Activated CD4-positive, alpha-beta T cell treated with anti-CD3 and anti-CD28 coated beads for 48 hours (primary cell): Measurements from ENCODE around the gene GSDME.

Experiments used
- DNase-seq: peaks from one replicate; pipeline ENCODE4 v3.0.0-alpha.2; 2020

Gene GSDME

DNA sequence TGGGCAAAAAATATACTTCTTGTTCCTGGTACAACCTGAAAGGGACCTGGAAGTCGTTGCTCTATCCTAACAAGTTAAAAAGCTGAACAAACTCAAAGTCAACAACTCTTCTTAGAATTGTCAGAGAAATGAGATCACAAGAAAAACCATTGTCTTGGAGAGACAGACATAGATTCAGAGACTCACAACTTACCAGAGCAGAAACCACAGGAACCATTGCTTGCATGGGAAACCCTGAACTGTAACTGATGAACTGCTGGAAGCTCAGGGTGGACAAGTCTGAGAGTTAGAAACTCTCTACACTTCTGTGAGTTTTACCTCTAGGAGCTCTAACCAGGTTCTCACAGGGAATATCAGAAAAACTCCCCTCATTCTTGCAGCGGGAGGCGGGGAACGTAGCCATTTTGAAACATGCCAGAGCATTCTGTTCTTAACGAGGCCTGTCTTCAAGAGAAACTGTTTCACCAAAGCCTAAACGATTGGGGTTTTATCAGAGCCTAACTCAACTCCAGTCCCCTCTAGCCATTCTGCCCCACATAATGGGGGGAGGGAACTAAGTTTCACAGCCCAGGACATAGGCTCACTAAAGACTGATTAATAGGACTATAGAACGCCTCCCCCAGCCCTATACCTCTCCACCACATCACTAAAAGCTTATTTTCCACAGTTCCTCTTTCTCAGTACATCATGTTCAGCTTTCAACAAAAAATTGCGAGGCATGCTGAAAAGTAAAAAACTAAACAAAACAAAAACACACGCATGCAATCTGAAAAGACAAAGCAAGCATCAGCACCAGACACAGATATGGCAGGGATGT lies 12.0 kb upstream of the GSDME start:
- DNase-seq, result no peak

DNA sequence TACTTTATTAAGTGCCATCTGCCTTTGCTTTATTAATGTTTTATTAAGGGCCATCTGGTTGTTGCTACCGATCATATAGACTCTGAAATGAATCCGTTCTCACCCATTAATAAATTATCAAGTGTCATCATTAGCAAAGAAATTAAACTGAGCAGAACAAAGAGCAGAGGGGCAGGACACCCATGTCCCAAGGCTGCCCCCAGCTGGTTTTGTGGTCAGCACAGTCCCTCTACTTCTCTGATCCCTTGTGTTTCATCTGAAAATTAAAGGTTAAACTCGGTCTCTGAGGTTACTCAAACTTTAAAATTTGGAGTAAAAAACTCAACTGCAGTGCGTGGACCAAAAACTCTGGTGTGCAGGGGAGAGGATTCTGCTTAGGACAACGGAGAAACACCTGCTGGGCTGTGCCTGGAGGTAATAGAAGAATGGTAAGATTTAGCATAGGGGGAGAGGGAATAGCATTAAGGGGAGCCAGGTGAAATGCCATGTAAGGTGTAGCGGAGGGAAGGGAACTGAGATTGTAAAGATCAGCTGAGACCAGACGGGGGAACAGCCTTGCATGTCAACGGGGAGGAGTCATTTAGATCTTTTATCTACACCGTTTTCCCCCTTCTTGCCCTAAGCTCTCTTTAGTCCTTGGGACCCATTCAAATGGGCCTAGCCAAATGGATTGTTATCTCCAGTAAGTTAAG lies 10.8 kb upstream of the GSDME start:
- DNase-seq, result no peak

DNA sequence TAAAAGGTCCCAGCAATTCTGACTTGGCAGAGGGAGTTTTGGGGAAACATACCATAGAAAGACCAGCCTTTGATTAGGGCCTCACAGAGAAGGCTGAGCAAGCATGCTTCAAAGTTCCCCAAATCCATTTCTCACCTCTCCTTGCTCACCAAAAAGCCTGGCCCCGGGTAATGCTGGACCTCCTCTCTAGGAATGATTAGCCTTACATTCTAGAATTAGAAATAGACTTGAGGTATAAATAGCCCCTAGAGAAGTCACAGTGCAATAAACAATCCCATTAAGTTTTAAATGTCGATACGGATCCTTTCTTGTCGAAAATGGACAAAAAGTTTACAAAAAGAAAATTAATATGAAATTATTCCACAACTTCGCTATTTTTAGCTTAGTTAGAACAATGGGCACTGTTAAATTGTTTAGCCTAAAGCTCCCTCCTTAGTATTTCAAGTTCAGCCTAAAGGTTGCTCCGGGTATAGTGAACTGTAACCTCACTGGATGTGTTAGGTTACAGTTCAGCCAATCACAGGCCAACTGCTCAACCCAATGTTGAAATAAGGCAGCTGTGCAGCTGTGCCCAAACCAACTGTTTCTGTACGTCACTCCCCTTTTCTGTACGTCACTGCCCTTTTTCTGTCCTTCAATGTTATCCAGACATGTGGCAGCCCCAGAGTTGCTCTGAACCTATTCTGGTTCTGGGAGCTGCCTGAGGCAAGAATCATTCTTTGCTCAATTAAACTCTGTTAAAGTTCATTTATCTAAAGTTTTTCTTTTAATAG lies 7.9 kb upstream of the GSDME start:
- DNase-seq, result no peak

DNA sequence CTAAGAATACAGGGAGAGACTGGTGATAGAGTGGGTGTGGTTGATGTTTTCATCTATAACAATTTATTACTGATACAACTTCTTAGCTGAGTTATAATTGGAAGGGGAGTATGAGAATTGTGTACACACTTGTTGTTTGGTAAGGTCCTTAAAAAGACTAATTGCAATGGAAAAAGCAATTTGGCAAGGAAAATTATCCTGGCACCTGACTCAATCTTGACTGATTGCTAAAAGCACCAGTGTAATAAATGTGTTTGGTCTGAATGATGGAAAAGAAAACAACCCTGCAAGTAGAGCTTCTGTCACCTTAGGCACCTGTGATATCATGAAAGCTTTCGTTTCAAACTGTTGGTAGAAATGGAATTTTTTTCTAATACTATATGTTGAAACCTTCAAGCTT lies 6.7 kb upstream of the GSDME start:
- no peak for DNase-seq

DNA sequence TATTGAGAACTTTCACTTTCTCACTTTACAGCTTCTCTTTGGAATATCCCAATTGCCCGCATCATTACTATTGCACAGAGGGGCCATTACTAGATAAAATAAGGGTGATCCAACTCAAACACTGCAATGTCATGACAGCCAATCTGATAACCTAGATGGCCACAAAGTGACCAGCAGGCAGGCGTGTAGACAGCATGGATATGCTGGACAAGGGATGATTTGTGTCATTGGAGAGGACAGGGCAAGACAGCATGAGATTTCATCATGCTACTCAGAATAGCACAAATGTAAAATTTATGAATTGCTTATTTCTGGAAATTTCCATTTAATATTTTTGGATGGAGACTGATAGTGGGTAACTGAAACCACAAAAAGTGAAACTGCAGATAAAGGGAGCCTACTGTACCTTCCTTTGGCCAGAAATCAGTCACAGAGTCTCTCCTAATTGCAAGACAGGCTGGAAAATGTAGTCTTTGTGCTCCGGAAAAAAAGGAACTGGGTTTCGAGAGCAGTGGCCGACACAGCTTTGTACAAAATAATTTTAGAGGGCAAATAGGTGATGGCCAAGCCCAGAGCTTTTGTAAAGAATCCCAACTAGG lies 6.1 kb upstream of the GSDME start:
- no peak for DNase-seq

DNA sequence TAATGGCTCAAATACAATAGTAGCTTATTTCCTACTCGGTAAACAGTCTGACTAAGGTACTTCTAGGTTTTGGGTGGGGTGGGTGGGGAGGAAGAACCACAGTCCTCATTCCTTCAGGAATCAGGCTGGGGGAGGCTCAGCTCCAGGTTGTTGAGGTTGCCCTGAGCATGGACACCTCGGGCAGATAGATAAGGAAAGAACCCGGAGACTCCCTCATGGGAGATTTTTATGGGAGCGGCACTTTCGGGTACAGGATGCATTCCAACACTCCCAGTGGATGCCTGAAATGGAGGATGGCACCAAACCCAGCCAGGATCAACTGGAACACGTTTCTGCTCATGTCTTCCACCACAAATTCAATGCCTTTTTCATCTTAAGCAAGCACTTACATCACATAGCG lies 5.5 kb upstream of the GSDME start:
- DNase-seq, result no peak

DNA sequence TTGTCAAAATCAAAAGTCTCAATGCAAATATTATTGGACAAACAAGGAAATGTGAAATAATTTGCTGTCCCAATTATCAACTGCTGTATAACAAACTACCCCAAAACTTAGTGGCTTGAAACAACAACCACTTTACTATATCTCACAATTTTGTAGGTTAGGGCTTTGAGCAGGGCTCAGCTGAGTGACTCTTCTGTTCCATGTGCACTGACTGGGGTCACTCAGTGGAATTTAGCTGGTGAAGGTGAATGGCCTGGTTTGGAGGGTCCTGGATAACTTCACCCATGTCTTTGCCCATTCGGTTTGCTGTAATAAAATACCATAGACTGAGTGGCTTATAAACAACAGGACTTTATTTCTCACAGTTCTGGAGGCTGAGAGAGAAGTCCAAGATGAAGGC lies 3.7 kb upstream of the GSDME start:
- DNase-seq, result no peak

DNA sequence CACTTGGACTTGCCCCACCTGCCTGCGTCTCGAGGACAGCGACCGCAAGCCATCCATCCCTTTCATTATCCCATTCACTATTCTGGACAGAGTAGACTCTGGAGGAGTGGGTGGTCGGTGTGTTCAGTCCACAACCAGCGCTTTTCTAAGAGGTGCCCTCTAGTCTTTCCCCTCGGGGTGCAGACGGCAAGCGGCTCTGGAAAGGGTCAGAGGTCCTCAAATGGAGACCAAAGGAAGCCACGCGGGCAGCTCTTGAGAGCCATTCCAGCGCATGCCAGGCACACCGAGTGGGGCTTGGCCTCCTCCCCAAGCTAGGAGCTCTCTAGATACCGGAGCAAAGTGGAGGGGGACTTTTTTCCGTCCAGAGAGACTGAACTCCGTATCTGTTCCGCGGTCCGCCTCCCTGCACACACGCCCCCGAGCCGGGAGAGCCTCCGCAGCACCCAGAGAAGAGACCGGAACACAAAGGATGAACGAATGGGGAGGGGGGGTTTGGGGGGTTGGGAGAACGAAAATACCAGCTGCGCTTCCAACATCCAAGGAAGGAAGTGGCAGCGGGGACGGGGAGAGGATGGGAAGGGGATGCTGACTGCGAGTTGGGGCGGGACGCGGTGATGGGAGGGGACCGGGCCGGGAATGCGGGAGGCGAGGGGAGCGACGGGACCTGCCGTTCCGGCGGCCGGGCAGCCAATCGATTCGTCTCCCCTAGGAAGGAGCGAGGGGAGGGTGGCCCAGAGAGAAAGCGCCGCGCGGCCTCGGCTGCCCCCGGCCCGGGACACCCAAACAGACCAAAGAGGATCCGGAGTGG lies 515 bp downstream of the GSDME start:
- peak; percentile 31 for DNase-seq

DNA sequence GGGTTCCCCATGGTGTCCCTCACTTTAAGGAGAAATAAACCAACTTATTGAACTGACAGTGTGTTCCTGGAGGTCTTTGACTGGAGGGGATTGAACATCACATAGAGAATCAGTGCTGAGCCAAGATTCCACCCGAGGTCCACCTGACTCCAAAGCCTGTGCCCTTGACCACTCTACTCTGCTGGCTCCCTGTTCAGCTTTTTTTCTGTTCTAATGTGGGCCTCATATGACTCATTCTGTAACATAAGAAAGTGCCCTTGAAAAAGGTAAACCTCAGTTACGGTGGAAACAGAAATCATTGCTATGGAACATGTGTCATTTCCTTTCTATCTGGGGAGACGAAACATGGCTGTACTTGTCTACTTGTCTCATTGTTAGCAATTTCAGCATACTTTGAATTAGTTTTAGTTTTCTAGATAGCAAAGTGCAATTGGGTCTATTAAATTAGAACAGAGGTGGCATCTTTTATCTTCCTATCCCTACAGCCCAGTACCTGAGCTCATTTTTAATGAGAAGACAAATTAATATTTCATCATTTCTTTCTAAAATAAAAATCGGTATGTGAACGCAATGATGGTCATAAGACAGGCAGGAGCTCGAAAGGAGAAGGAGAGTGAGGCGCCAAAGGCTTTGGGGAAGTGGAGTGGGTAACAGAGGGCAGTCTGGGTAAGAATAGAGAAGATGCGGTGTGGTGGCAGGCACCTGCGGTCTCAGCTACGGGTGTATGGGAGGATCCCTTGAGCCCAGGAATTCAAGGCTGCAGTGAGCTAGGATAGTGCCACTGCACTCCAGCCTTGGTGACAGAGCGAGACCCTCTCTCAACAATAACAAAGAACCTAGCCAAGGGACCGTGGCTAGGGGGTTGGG lies 1.5 kb downstream of the GSDME start:
- peak; percentile 22 for DNase-seq

DNA sequence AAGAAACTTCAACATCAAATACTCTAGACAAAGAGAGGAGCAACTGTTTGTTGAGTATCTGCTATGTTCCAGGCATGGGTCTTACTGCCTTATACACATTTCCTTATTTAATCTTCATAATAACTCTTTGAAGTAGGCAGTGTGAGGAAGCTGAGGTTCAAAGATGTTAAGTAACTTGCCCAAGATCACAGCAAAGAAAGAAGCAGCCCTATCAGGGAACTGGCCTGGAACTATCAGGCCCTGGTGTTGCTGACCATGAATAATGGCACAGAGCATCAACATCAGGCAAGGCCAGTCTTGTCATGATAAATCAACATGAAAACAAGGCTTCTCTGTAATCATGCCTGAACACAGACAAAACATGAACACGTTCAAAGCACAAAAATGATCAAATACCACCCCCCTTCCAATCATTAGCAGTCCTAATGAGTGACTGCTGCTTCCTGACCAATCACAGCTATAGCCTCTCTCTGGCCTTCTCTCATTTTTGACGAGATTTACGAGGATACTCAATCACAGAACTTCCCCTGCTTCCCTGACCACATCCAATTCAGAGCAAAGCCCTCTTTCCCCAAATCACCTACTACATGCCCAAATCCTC lies 2.3 kb downstream of the GSDME start:
- DNase-seq, result no peak

DNA sequence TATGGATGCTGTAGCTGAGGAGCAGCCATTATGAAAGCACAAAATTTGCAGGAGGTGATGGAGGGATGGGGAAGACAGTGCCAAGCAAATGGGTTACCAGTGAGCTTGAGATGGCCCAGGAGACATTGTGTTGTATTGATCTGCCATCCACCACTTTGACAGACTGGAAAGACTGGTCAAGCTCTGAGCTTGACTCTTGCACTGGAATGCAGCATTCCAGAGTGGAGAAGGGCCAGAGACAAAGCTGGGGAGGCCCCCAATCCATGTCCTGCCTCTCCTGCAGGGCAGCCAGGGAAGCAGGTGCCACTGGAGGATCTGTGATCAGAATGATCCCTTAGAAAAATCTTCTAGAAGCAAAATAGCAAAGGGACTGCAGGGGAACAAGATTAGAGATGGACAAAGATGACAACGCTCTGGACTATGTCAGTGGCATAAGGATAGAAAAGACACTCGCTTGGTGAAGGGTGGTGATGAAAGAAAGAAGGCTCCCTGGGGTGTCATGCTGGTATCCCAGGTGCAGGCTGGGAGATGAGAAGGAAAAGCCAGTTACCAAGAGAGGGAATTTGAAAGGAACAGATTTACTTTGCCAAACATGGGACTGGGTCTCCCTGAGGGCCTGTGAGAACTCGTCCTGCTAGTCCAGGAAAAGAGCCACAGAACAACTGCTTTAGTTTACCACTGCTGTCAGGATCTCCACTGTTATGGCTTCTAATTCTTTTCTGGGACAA lies 5.0 kb downstream of the GSDME start:
- no peak for DNase-seq

DNA sequence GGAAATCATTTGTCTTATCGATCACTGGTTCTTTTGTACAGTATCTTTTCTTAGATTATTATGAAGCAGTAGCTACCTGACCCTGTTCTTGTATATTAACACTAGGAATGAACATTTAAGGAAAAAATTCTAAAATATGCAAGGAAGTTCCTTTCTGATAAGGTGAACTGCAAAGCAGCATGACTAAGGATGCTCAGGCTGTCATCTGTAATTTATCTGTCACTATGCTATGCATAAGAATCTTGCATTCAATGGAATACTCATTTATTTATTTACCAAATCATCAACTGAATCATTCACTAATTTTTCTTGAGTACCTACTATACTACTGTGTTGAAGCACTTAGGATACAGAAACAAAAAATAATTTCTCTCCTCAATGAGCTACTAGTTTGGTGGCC lies 5.8 kb downstream of the GSDME start:
- no peak for DNase-seq

DNA sequence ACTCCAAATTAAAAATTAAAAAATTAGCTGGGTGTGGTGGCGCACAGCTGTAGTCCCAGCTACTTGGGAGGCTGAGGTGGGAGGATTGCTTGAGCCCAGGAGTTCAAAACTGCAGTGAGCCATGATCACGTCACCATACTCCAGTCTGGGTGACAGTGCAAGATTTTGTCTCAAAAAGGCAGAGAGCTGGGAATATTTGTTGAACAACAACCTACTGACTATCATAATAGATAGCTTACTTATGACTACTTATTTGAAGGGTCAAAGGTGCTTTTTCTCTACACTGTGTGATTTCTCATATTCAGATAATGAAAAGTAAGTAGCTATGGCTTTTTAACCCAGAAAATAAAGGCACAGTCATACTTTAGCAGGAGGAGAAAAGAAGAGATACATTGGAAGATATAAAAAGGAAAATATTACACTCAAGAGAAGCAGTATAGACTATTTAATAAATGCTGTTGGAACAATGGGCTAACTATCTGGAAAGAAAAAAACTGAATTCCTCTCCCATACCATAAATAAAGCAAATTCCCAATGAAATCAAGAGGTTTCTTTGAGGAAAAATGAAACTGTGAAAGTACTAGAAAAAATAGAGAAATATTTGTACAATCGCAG lies 6.7 kb downstream of the GSDME start:
- no peak for DNase-seq

DNA sequence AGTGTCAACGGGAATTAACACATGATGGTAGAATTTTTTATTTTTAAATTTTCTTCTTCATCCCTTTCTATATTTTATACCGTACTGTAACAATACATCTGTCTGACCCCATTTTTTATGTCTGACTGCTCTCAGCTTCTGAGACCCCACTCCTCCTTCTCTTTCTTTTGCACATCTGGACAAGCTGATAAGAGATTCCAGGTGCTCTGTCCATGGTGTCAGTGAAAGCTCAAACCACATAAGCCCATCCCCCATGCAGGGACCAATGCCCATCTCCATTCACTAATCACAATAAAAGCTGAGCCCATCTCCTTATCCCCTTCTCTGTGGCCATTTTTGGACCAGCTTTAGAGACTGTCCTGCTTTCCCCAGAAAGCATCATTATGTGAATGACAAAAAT lies 8.7 kb downstream of the GSDME start:
- DNase-seq, result no peak

DNA sequence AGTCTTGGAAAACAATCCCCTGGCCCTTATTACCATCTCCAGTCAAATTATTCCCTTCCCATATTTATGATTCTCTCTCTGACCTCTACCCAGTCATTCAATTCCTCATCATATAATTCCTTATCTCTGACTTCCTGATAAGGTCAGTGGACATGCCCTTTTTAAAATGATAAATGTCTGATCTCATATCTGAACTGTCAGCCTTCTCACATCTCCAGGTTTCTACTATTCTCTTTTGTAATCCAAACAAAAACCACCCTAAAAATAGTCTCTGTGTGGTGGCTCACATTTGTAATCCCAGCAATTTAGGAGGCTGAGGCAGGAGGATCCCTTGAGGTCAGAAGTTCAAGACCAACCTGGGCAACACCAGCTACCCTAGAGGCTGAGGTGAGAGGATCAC lies 11.9 kb downstream of the GSDME start:
- DNase-seq, result no peak

DNA sequence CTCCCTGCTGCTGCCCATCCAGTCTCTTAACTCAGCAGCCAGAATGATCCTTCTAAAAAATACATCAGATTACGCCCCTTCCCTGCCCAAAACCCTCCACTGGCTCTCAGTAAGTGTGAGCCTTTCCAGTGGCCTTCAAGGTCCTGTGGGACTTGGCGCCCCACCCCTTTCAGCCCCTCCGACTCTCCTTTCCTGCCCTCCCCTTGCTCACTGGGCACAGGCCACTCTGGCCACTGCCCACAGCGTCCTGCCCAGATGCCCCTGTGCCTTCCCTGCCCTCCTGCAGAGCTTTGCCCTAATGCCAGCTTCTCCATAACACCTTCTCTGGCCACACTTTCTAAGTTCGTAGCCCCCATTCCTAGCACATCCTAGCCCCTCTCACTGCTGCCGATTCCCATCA lies 13.8 kb downstream of the GSDME start:
- DNase-seq, result no peak

DNA sequence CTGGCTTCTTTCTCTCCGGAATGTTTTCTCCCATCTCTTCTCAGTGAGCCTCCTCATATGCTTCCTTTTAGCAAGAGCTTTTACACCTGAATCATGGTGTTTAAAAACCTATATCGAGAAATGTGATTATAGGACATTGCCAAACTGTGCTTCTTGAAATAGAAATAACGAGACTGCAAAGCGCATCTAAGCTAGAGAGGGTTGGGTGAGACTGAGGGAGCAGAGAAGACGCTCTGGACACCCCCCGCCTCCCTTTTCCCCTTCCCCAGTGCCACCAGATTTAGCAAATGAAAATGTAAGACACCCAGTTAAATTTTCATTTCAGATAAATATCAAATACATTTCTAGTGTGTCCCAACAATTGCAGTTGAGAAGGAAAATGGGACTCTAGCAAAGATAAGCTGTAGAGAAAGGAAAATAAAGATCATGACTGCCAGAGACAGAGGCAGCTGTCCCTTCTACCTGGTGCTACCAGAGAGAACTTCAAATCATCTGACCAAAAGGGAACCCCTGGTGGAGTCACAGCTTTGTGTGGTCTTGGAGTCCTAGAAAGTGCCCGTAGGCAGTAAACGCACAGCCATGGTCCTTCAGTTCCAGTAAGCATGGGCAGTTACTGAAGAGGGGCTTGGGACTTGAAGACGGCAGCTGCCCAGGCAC lies 14.6 kb downstream of the GSDME start:
- no peak for DNase-seq

DNA sequence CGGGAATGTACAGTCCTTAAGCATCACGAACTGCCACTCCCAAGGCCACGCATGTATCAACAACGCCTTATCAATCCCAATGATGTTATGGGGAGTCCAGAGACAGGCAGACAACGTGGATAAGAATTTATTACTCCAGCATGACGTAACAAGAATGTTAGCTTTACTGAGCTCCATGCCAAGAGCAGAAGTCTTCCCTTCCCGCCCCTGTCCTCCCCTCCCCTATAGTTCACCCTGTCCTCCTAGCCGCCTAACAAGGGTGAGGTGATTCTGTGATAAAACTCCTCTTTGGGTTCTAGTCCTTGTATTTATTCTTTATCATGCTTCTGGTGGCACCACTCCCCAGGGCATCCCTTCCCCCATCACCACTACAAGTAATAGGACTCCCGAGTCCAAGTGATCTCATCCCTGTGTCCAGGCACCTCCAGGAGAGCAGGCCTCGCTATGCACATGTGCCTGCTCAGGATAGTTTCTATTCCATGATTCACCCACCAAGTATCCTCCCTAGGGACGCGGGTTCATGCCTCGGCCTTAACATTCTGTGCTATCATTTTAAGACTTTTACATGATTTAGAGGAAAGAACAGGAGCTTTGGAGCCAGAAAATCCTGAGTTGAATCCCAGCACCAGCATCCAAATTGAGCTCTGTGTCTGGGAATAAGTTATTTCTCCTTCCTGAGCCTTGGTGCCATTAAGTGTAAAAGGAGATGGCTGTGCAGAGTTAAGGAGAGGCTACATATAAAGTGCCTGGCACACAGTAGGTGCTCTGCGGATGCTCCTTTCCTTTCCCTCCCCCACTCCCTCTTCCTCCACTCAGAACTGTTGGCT lies 15.4 kb downstream of the GSDME start:
- no peak for DNase-seq
